ENCODE data around the gene MARCHF10.
"Not testable (repeated sequence)": the region's sequence is repeated elsewhere in the genome, so short reads cannot be mapped to it uniquely, and the experiment has no call there.

MARCHF10 gene

DNA sequence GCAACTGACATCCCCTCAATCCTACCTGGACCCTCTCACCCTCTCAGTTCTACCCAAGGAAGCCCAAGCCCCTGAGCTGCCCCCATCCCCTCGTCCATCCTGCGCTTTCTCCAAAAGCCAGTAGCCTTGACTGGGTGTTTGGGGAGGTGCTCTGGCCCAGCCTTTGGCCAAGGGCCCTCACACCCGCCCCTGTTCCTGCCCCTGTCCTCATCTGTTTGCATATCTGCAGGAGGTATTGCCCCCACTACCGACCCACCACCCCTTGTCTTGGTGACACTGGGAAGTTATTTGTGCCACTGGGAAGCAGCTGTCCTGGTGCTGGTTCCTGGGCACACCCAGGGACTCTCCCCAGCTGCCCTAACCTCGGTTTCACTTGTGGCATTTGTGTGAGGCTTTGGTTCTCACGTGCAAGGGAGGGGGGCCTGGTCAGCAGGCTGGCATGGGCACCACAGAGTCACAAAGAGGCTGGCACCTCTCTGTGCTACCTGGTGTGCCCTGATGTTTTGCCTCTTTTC lies 105.3 kb downstream of the MARCHF10 start:
- Histone ChIP-seq H3K4me3 (ENCODE audit: low read depth, low read length) (no peak overlapping the region), H3K4me2 (ENCODE audit: low read length) (no peak overlapping the region), H3K79me2 (no peaks in the 10 kb centered on the region), H2AFZ (peak overlapping the region; percentile 68), H3K27ac (peak overlapping the region; percentile 1), H3K9ac (no peak overlapping the region), H3K9me3 (ENCODE audit: control insufficient read depth, low read length) (no peaks in the 10 kb centered on the region), H3K27me3 (ENCODE audit: control insufficient read depth, insufficient read depth, low read length) (no peaks in the 10 kb centered on the region), H3K4me1 (peaks cover 18% of the 10 kb centered on the region), H3K36me3 (ENCODE audit: control insufficient read depth, insufficient read depth, low read length) (no peaks in the 10 kb centered on the region)
- TF ChIP-seq, protein P1, sequence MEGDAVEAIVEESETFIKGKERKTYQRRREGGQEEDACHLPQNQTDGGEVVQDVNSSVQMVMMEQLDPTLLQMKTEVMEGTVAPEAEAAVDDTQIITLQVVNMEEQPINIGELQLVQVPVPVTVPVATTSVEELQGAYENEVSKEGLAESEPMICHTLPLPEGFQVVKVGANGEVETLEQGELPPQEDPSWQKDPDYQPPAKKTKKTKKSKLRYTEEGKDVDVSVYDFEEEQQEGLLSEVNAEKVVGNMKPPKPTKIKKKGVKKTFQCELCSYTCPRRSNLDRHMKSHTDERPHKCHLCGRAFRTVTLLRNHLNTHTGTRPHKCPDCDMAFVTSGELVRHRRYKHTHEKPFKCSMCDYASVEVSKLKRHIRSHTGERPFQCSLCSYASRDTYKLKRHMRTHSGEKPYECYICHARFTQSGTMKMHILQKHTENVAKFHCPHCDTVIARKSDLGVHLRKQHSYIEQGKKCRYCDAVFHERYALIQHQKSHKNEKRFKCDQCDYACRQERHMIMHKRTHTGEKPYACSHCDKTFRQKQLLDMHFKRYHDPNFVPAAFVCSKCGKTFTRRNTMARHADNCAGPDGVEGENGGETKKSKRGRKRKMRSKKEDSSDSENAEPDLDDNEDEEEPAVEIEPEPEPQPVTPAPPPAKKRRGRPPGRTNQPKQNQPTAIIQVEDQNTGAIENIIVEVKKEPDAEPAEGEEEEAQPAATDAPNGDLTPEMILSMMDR (IDR thresholded peaks at IDR 0.05): no peak

DNA sequence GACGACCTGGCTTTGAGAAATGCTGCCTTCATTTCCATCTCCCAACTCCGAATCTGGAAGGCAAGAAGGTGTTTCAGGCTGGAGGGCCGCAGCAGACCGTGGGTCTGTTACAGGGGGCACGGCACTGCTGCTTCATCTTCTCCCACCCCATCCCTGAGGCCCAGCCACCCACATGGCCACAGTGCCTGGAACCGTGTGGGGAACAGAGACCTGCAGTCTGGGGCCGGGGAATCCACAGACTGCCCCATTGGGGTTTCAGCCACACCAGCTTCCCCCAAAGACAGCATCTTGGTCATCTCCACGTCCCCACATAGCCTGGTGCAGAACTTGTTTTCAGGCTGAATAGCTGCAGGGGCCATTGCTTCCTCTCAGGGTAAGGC lies 106.4 kb downstream of the MARCHF10 start:
- Histone ChIP-seq H3K79me2 (no peaks in the 10 kb centered on the region), H3K4me3 (ENCODE audit: low read depth, low read length) (no peak overlapping the region), H3K9ac (no peak overlapping the region), H3K4me1 (peaks cover 18% of the 10 kb centered on the region), H3K36me3 (ENCODE audit: control insufficient read depth, insufficient read depth, low read length) (no peaks in the 10 kb centered on the region), H3K27me3 (ENCODE audit: control insufficient read depth, insufficient read depth, low read length) (no peaks in the 10 kb centered on the region), H3K27ac (no peak overlapping the region), H2AFZ (no peak overlapping the region), H3K9me3 (ENCODE audit: control insufficient read depth, low read length) (no peaks in the 10 kb centered on the region), H3K4me2 (ENCODE audit: low read length) (no peak overlapping the region)
- TF ChIP-seq, protein P1 (IDR thresholded peaks at IDR 0.05): no peak

DNA sequence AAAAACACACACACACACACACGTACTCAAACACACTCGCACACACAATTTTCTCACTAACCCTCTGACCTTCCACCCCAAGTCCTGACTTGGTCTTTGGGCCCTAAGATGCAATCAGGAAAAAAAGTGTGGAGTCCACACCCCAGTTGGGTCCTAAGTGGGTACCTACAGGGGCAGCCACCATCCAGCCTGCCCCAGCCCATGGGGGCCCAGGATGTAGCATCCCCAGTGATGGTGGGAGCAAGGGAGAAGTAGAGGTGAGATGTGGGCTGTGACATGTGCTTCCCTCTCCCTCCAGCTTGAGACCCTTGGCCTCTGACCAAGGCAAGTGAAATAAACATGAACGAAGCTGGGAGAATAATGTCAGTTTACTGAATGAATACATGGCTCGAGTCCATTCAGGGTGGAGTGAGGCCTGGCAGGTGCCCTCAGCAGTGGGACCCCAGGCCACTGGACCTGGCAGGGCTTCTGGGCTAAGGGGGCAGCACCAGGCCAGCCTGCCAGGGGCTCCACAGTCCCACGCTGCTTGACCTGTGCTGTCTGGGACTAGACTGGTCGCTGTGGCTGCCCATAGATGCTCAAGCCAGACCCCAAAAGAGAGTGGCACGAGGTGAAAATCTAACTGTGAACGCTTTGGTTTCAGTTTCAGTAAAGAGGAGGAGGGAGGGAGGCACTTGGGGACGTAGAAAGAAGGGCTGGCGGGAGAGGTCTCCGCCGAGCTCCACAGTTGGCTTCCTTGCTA lies 107.0 kb downstream of the MARCHF10 start:
- Histone ChIP-seq H3K27ac (no peak overlapping the region), H3K4me2 (ENCODE audit: low read length) (no peak overlapping the region), H3K36me3 (ENCODE audit: control insufficient read depth, insufficient read depth, low read length) (no peaks in the 10 kb centered on the region), H2AFZ (no peak overlapping the region), H3K4me1 (peaks cover 18% of the 10 kb centered on the region), H3K27me3 (ENCODE audit: control insufficient read depth, insufficient read depth, low read length) (no peaks in the 10 kb centered on the region), H3K9ac (no peak overlapping the region), H3K79me2 (no peaks in the 10 kb centered on the region), H3K9me3 (ENCODE audit: control insufficient read depth, low read length) (no peaks in the 10 kb centered on the region), H3K4me3 (ENCODE audit: low read depth, low read length) (no peak overlapping the region)
- TF ChIP-seq, protein P1 (IDR thresholded peaks at IDR 0.05): no peak

DNA sequence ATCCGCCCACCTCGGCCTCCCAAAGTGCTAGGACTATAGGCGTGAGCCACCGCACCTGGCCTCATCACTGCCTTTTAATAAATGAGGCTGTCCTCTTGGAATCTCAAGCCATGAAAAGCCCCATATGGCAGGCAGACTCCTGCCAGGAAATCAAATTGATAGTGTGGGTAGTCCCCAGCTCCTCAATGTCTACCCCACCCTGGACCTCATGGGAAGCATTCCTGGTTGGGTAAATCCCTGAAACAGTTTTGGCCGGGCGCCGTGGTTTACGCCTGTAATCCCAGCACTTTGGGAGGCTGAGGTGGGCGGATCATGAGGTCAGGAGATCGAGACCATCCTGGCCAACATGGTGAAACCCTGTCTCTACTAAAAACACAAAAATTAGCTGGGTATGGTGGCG lies 109.7 kb downstream of the MARCHF10 start:
- H3K4me3 ChIP-seq (ENCODE audit: low read depth, low read length); H3K36me3 ChIP-seq (ENCODE audit: control insufficient read depth, insufficient read depth, low read length); H2AFZ ChIP-seq; H3K4me1 ChIP-seq; H3K27me3 ChIP-seq (ENCODE audit: control insufficient read depth, insufficient read depth, low read length); H3K9ac ChIP-seq; H3K9me3 ChIP-seq (ENCODE audit: control insufficient read depth, low read length); H3K27ac ChIP-seq; H3K4me2 ChIP-seq (ENCODE audit: low read length); H3K79me2 ChIP-seq: not testable (repeated sequence)

DNA sequence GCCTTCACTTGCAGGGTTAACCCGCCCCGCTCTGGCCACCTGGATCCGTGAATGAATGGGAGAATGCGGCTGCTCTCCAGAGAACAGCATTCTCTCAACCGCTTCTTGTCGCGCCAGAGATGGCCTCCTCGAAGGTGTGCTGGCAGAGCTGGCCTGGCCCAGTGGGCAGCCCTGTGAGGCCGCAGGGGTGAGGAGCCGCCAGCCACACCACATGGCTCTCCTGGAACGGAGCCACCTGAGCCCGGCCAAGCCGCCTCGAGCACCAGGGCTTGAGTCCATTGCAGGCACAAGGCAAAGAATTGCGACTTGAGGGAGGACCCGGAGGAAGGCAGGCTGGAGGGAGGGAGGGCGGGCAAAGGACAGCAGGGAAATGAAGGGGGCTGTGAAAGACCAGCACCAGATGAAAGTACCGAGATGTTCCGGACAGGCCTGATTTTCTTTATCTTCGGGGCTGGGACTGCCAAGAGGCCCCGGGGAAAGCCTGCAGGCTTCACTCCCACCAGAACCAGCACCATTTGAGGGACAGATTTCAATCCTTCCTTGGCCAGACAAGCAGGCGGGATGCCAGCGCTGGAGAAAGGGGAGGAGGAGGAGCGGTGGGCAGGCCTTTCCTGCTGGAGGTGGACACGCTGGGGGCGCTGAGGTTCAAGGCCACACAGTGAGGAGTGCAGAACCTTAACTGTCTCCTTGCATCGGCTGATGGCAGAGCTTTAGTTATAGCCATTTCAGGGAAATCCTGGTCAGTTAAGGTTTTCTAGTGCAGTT lies 111.2 kb downstream of the MARCHF10 start:
- Histone ChIP-seq H3K79me2 (no peaks in the 10 kb centered on the region), H2AFZ (no peak overlapping the region), H3K4me3 (ENCODE audit: low read depth, low read length) (no peak overlapping the region), H3K4me1 (no peaks in the 10 kb centered on the region), H3K9me3 (ENCODE audit: control insufficient read depth, low read length) (no peaks in the 10 kb centered on the region), H3K27ac (no peak overlapping the region), H3K4me2 (ENCODE audit: low read length) (no peak overlapping the region), H3K36me3 (ENCODE audit: control insufficient read depth, insufficient read depth, low read length) (no peaks in the 10 kb centered on the region), H3K9ac (no peak overlapping the region), H3K27me3 (ENCODE audit: control insufficient read depth, insufficient read depth, low read length) (no peaks in the 10 kb centered on the region)
- TF ChIP-seq, protein P1 (IDR thresholded peaks at IDR 0.05): no peak
